Measurements from ENCODE around the gene GRIN2C. TPM values are rescaled to one million over a fixed set of nuclear protein-coding genes. Genes with fewer than 3 reads are reported as not detected.

GRIN2C gene
- total RNA-seq, 1 experiment from 2014 or later, result not detected

DNA sequence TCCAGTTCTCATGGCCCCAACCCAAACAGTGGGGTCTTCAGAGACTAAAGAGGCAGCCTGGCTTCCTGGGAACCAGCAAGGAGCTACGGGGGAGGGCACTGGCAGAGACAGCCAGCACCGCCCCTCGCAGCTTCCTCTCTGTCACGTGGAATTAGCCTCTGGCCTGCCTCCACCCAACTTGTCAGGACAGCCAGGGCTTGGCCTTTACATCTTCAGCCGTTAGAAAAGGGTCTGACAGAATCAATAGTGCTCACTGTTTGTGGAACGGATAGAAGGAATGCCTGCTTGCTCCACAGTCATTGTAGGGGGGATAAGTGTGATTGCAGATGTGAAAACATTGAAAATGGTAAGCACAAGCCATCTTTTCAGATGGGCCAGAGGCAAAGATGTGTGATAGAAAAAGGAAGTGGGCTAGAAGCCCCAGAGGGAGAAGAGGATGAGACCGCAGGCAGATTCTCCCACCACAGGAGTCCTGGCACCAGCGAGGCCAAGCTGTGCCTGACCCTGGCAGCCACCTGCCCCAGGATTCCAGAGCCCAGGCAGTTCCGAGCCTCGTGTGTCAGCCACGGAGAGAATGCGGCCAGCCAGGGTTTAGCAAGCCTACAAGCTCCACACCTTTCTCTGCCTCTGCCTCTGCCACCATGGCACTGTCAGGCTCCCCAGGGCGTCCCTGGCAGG, 18.6 kb downstream of the GRIN2C start:
- intact Hi-C loops (cut with micrococcal nuclease; ENCODE audit: unreplicated experiment), result no loop called here
- Mint-ChIP-seq H3K36me3 (ENCODE audit: insufficient read depth, unreplicated experiment) (peaks cover 16% of the 10 kb centered on the region), H3K4me3 (ENCODE audit: low read depth, unreplicated experiment) (no peak overlapping the region), H3K4me1 (ENCODE audit: low read depth, unreplicated experiment) (no peaks in the 10 kb centered on the region), H3K27ac (ENCODE audit: unreplicated experiment) (no peak overlapping the region), H3K9me3 (ENCODE audit: low read depth, unreplicated experiment) (no peaks in the 10 kb centered on the region), H3K27me3 (ENCODE audit: unreplicated experiment) (peaks cover 14% of the 10 kb centered on the region)
- CTCF ChIA-PET, result no interaction called here
- DNase-seq, result no peak
- no TSS peak for BruUV-seq (replicated peaks)
- TF ChIP-seq, protein P1, sequence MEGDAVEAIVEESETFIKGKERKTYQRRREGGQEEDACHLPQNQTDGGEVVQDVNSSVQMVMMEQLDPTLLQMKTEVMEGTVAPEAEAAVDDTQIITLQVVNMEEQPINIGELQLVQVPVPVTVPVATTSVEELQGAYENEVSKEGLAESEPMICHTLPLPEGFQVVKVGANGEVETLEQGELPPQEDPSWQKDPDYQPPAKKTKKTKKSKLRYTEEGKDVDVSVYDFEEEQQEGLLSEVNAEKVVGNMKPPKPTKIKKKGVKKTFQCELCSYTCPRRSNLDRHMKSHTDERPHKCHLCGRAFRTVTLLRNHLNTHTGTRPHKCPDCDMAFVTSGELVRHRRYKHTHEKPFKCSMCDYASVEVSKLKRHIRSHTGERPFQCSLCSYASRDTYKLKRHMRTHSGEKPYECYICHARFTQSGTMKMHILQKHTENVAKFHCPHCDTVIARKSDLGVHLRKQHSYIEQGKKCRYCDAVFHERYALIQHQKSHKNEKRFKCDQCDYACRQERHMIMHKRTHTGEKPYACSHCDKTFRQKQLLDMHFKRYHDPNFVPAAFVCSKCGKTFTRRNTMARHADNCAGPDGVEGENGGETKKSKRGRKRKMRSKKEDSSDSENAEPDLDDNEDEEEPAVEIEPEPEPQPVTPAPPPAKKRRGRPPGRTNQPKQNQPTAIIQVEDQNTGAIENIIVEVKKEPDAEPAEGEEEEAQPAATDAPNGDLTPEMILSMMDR (IDR thresholded peaks at IDR 0.05; ENCODE audit: unreplicated experiment), result no peak

DNA sequence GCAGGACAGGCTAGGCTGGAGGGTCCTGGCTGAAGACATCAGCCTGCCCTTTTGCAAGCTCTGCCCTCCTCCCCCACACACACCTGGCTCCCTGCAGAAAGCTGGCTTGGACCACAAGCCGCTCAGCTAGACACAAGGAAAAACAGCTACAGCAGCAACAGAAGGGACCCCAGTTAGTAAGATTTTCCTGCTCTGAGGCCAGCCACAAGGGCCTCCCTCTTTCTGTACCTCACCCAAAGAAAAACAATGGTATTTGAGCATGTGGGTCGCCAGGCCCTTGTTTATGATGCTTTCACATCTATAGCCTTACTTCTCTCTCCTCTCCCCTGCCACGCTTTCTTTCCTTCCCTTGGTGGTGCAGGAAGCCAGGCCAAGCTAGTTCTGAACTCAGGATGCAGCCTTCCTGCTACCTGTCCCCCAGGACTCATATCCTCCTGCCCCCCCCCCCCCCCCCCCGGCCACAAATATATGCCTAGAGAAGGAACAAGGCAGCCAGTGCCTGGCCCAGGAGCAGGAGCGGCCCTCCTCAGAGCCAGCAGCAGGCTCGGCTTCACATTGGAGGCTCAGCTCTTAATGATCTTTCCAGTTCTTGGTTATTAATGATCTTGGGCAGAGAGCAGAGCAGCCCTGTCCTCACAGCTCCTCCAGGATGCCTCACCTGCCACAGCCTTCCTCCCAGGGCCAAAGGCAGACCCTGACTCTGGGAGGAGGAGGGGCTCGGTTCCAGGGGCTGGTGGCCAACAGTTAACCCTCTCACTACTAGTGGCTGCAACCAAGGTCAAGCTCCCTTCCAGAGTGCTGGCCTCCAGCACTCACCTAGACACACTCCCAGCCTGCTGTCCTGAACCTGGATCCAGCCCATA, 19.5 kb downstream of the GRIN2C start:
- Mint-ChIP-seq H3K27ac (ENCODE audit: unreplicated experiment) (peak overlapping the region; percentile 59), H3K27me3 (ENCODE audit: unreplicated experiment) (peaks cover 14% of the 10 kb centered on the region), H3K9me3 (ENCODE audit: low read depth, unreplicated experiment) (no peaks in the 10 kb centered on the region), H3K4me1 (ENCODE audit: low read depth, unreplicated experiment) (no peaks in the 10 kb centered on the region), H3K36me3 (ENCODE audit: insufficient read depth, unreplicated experiment) (peaks cover 16% of the 10 kb centered on the region), H3K4me3 (ENCODE audit: low read depth, unreplicated experiment) (no peak overlapping the region)
- DNase-seq, result no peak
- CTCF ChIA-PET, result no interaction called here
- intact Hi-C loops (cut with micrococcal nuclease; ENCODE audit: unreplicated experiment), result no loop called here
- TF ChIP-seq, protein P1 (IDR thresholded peaks at IDR 0.05; ENCODE audit: unreplicated experiment), result no peak
- BruUV-seq (replicated peaks), result no TSS peak

DNA sequence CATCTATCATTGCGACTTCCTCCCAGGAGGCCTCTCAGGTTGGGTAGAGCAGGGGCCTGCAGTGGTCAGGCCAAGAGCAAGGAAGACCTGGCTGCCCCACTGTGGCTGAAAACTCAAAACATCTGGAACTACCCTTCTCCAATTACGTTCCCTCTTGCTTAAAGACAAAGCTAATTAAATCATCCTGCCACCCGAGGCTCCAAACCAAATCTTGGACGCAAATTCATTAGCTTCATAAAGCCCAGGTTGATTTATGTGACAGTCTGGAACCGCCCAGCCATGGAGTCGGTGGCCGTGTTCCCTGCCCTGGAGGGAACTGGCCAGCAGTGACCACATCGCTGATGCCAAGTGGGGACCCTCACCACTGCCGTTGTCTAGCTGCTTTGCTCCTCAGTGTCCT, 21.4 kb downstream of the GRIN2C start:
- Mint-ChIP-seq H3K4me1 (ENCODE audit: low read depth, unreplicated experiment) (no peaks in the 10 kb centered on the region), H3K27ac (ENCODE audit: unreplicated experiment) (no peak overlapping the region), H3K9me3 (ENCODE audit: low read depth, unreplicated experiment) (no peaks in the 10 kb centered on the region), H3K4me3 (ENCODE audit: low read depth, unreplicated experiment) (no peak overlapping the region), H3K36me3 (ENCODE audit: insufficient read depth, unreplicated experiment) (peaks cover 16% of the 10 kb centered on the region), H3K27me3 (ENCODE audit: unreplicated experiment) (peaks cover 14% of the 10 kb centered on the region)
- intact Hi-C loops (cut with micrococcal nuclease; ENCODE audit: unreplicated experiment), result no loop called here
- no TSS peak for BruUV-seq (replicated peaks)
- TF ChIP-seq, protein P1 (IDR thresholded peaks at IDR 0.05; ENCODE audit: unreplicated experiment), result no peak
- DNase-seq, result no peak
- CTCF ChIA-PET, result no interaction called here

DNA sequence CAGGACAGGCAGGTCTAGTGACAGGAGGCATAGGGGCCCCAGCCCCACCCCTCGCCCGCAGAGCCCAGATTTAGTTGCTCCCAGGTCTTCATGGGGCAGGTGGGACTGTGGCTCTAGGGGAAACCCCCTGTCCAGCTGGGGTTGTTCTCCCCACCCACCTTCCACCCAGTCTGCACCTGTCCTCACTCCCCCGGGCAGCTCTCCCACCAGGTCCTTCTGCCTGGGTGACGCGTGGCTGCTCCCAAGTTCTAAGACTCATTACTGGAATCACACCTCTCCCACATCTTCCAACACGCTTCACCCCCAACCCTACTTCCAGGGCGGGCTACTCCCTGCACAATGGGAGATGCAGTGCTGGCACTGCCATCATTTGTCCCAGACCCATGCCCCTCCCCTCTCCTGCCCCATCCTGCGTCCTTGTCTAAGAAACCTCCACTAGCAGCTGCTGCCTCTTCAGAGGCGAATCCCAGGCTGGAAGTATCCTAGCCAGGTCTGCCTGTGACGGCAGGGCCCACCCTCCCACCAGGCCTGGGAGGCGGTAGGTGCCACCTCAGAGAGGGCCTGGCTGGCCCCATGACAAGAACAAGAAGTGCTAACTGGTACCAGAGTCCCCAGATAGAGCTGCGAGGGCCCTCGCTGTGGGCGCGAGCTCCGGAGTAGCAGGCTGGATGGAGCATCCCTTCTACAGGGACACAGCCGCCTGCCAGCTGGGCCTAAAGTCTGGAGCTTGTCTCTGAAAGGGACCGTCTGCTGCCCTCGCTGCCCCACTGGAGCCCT, 22.8 kb downstream of the GRIN2C start:
- Mint-ChIP-seq H3K27ac (ENCODE audit: unreplicated experiment) (no peak overlapping the region), H3K36me3 (ENCODE audit: insufficient read depth, unreplicated experiment) (peaks cover 21% of the 10 kb centered on the region), H3K27me3 (ENCODE audit: unreplicated experiment) (peaks cover 14% of the 10 kb centered on the region), H3K4me3 (ENCODE audit: low read depth, unreplicated experiment) (no peak overlapping the region), H3K9me3 (ENCODE audit: low read depth, unreplicated experiment) (no peaks in the 10 kb centered on the region), H3K4me1 (ENCODE audit: low read depth, unreplicated experiment) (no peaks in the 10 kb centered on the region)
- TF ChIP-seq, protein P1 (IDR thresholded peaks at IDR 0.05; ENCODE audit: unreplicated experiment), result no peak
- no TSS peak for BruUV-seq (replicated peaks)
- CTCF ChIA-PET, result no interaction called here
- intact Hi-C loops (cut with micrococcal nuclease; ENCODE audit: unreplicated experiment), result no loop called here
- DNase-seq, result no peak
